ENCODE measurements around the gene ZNF462. TPM values are rescaled to one million over a fixed set of nuclear protein-coding genes. Genes with fewer than 3 reads are reported as not detected.

The ZNF462 gene
- total and polyA plus RNA-seq, 2 of the 13 experiments (the other 11 are each of a cell fraction or from before 2014, with no cell fraction given): not detected

DNA sequence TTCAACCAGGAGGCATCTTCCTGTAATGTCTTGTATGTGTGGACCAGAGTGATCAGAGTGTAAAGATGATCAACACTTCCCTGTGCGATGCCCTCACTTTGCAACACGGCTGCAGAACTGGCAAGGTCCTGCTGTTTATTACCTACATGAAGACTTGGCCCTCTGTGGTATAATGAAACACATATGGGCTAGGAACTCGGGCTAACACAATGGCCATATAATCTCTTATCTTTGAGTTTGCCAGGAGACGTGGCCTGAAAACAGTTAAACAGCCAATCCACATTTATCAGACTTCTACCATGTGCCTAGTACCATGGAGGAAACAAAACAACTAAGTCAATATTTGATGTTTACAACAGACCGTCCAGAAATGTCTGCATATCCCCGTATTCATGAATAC is 145.5 kb downstream of the ZNF462 start:
- TF ChIP-seq, protein P1, sequence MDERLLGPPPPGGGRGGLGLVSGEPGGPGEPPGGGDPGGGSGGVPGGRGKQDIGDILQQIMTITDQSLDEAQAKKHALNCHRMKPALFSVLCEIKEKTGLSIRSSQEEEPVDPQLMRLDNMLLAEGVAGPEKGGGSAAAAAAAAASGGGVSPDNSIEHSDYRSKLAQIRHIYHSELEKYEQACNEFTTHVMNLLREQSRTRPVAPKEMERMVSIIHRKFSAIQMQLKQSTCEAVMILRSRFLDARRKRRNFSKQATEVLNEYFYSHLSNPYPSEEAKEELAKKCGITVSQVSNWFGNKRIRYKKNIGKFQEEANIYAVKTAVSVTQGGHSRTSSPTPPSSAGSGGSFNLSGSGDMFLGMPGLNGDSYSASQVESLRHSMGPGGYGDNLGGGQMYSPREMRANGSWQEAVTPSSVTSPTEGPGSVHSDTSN (CRISPR knock-in tag; IDR thresholded peaks at IDR 0.05): no peak
- Histone ChIP-seq H3K4me2 (ENCODE audit: low read depth, low read length) (no peak overlapping the region), H3K4me3 (replicated peaks in 1 of 3; ENCODE audit: insufficient read depth in 1 of 3, low read depth in 2 of 3, low read length in 3 of 3) (no peak overlapping the region), H3K9ac (ENCODE audit: insufficient read depth, low read depth, low read length) (no peak overlapping the region), H3K27ac (ENCODE audit: extremely low read length, insufficient read depth, low read length) (no peak overlapping the region), H4K20me1 (ENCODE audit: insufficient read depth, low read length) (no peaks in the 10 kb centered on the region), H2AFZ (ENCODE audit: low read length) (no peak overlapping the region), H3K9me3 (ENCODE audit: low read length) (no peaks in the 10 kb centered on the region), H3K36me3 (replicated peaks in 1 of 2; ENCODE audit: control insufficient read depth in 1 of 2, insufficient read depth in 2 of 2, low read length in 2 of 2) (no peaks in the 10 kb centered on the region), H3K79me2 (ENCODE audit: insufficient read depth, low read length) (no peaks in the 10 kb centered on the region), H3K27me3 (ENCODE audit: control insufficient read depth in 1 of 2, insufficient read depth in 2 of 2, low read length in 2 of 2) (0 out of 5 replicates have a peak, but pooled peaks cover 0 to 10% of the 10 kb centered on the region in 2 experiments), H3K4me1 (ENCODE audit: insufficient read depth, low read length) (no peaks in the 10 kb centered on the region)
- WGBS (ENCODE audit: low lambda C conversion rate): 11% methylated on average over 6 of the region's 6 CpGs
- ChIA-PET POLR2A (no interaction called here), CTCF (ENCODE audit: low intra/inter-chr PET ratio, low total read pairs) (no interaction called here)
- ATAC-seq: no peak
- BruUV-seq (replicated peaks): no TSS peak
- in situ Hi-C loops (cut with HindIII; ENCODE audit: extremely low pct_ligation_motif_present, low pct_unique_long_range_greater_than_20kb) (no loop called here), intact Hi-C loops (cut with micrococcal nuclease; ENCODE audit: unreplicated experiment) (no loop called here)
- FAIRE-seq: no peak
- no peak for DNase-seq (ENCODE audit: low spot score)

DNA sequence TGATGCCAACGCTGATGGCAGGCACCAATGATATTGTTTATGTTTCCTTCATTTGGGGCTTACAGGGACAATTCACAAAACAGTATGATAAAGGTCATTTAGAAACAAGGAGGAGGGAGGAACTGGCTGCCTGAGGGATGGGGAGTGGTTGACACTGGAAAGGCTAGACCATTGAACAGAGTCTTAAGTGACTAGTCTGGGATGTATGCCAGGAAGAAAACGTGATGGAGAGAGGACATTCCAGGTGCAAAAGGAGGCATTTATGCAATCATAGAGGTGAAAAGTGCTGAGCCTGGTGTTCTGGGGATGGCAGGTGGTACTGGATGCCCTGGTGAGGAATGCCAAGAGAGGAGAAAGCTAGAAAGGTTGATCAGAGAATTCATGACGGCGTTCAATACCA is 153.4 kb downstream of the ZNF462 start:
- BruUV-seq (replicated peaks): no TSS peak
- H3K4me3 ChIP-seq (replicated peaks in 1 of 3; ENCODE audit: insufficient read depth in 1 of 3, low read depth in 2 of 3, low read length in 3 of 3): no peak overlapping the region
- TF ChIP-seq TARDBP (CRISPR knock-in tag; IDR thresholded peaks at IDR 0.05): no peak
- TF ChIP-seq ISL2 (CRISPR knock-in tag; IDR thresholded peaks at IDR 0.05): no peak
- no peak for TF ChIP-seq ZNF460 (CRISPR knock-in tag; IDR thresholded peaks at IDR 0.05; ENCODE audit: borderline replicate concordance)
- TF ChIP-seq FOSL2 (CRISPR knock-in tag; IDR thresholded peaks at IDR 0.05): no peak
- TF ChIP-seq ZNF446 (CRISPR knock-in tag; IDR thresholded peaks at IDR 0.05): no peak
- no peak for TF ChIP-seq ZNF318 (CRISPR knock-in tag; IDR thresholded peaks at IDR 0.05)
- TF ChIP-seq ZNF276 (CRISPR knock-in tag; IDR thresholded peaks at IDR 0.05; ENCODE audit: low read depth): no peak

More for the DNA sequence above, 153.4 kb downstream of the ZNF462 start:
- Histone ChIP-seq H3K27ac (ENCODE audit: extremely low read length, insufficient read depth, low read length) (no peak overlapping the region), H3K9me3 (ENCODE audit: low read length) (no peaks in the 10 kb centered on the region), H3K4me2 (ENCODE audit: low read depth, low read length) (no peak overlapping the region), H4K20me1 (ENCODE audit: insufficient read depth, low read length) (no peaks in the 10 kb centered on the region), H3K9ac (ENCODE audit: insufficient read depth, low read depth, low read length) (no peak overlapping the region), H3K36me3 (replicated peaks in 1 of 2; ENCODE audit: control insufficient read depth in 1 of 2, insufficient read depth in 2 of 2, low read length in 2 of 2) (no peaks in the 10 kb centered on the region), H3K27me3 (ENCODE audit: control insufficient read depth in 1 of 2, insufficient read depth in 2 of 2, low read length in 2 of 2) (no peaks in the 10 kb centered on the region), H3K4me1 (ENCODE audit: insufficient read depth, low read length) (no peaks in the 10 kb centered on the region), H3K79me2 (ENCODE audit: insufficient read depth, low read length) (no peaks in the 10 kb centered on the region), H2AFZ (ENCODE audit: low read length) (no peak overlapping the region)
- WGBS (ENCODE audit: low lambda C conversion rate): under 1% methylated on average over 4 of the region's 4 CpGs
- ChIA-PET POLR2A (no interaction called here), CTCF (ENCODE audit: low intra/inter-chr PET ratio, low total read pairs) (no interaction called here)
- in situ Hi-C loops (cut with HindIII; ENCODE audit: extremely low pct_ligation_motif_present, low pct_unique_long_range_greater_than_20kb): no loop called here
- FAIRE-seq (no peak), DNase-seq (ENCODE audit: low spot score) (no peak), ATAC-seq (no peak)
- intact Hi-C loops (cut with micrococcal nuclease; ENCODE audit: unreplicated experiment): no loop called here
